GM12878 (cell line): ENCODE data around the gene SNX13.

Source experiments
- CHD2 ChIP-seq: IDR thresholded peaks from 2 replicates; pipeline ENCODE4 v1.6.1; 2011; ENCODE audit warnings: low read depth, low read length, improper control_type of control experiment, borderline replicate concordance
- MYC ChIP-seq: IDR thresholded peaks from 2 replicates; pipeline ENCODE4 v1.6.1; 2011; ENCODE audit warnings: mild to moderate bottlenecking, low read length, moderate library complexity, inconsistent platforms; ENCODE audit not compliant: insufficient read depth, insufficient replicate concordance, insufficient read length, severe bottlenecking

GRCh38 chr7:17934094-17934493, 6.2 kb downstream of the SNX13 start:
- no peak for TF ChIP-seq MYC
- TF ChIP-seq CHD2 = no peak
